ENCODE data around the gene CAMK2A. TPM values are rescaled to one million over a fixed set of nuclear protein-coding genes. Genes with fewer than 3 reads are reported as not detected.

CAMK2A gene
- total RNA-seq, 2 experiments from 2014 or later, result not detected

GRCh38 chr5:150333400-150333799 is 43.8 kb upstream of the CAMK2A start:
- intact Hi-C loops (cut with micrococcal nuclease), result no loop called here
- H3K4me3 Mint-ChIP-seq, result no peak overlapping the region
- no peak for ATAC-seq
- ChIA-PET POLR2A (interaction anchor here (1.2 kb wide), 1 partner anchor 9 kb away, joined by 3 read pairs; no protein-coding TSS in a partner anchor), CTCF (interaction anchor here (1.5 kb wide), 1 partner anchor 203 kb away, joined by 4 read pairs; no protein-coding TSS in a partner anchor)
- H3K27ac Mint-ChIP-seq, result no peak overlapping the region
- H3K27me3 Mint-ChIP-seq, result no peaks in the 10 kb centered on the region
- H3K36me3 Mint-ChIP-seq (ENCODE audit: low read depth), result no peaks in the 10 kb centered on the region
- TF ChIP-seq CTCF (IDR thresholded peaks at IDR 0.05), result no peak
- H3K4me1 Mint-ChIP-seq (ENCODE audit: low read depth), result no peaks in the 10 kb centered on the region
- H3K9me3 Mint-ChIP-seq, result no peaks in the 10 kb centered on the region
- no peak for DNase-seq

- no peak overlapping the region for H3K27ac Mint-ChIP-seq
- H3K9me3 Mint-ChIP-seq, result no peaks in the 10 kb centered on the region
- no peaks in the 10 kb centered on the region for H3K27me3 Mint-ChIP-seq
- ATAC-seq, result no peak
- no peak for TF ChIP-seq CTCF (IDR thresholded peaks at IDR 0.05)
- intact Hi-C loops (cut with micrococcal nuclease), result no loop called here
- POLR2A ChIA-PET, result no interaction called here
- DNase-seq, result no peak
- H3K36me3 Mint-ChIP-seq (ENCODE audit: low read depth), result no peaks in the 10 kb centered on the region
- H3K4me1 Mint-ChIP-seq (ENCODE audit: low read depth), result no peaks in the 10 kb centered on the region
- CTCF ChIA-PET, result no interaction called here
- no peak overlapping the region for H3K4me3 Mint-ChIP-seq
These were observed 40.6 kb upstream of the CAMK2A start for GRCh38 chr5:150329881-150330876.

- POLR2A ChIA-PET, result no interaction called here
- no peak for DNase-seq
- TF ChIP-seq CTCF (IDR thresholded peaks at IDR 0.05), result no peak
- ATAC-seq, result no peak
- CTCF ChIA-PET, result no interaction called here
- intact Hi-C loops (cut with micrococcal nuclease), result no loop called here
- Mint-ChIP-seq H3K36me3 (ENCODE audit: low read depth) (no peaks in the 10 kb centered on the region), H3K27ac (no peak overlapping the region), H3K27me3 (no peaks in the 10 kb centered on the region), H3K9me3 (no peaks in the 10 kb centered on the region), H3K4me1 (ENCODE audit: low read depth) (no peaks in the 10 kb centered on the region), H3K4me3 (no peak overlapping the region)
These were observed 39.5 kb upstream of the CAMK2A start for GRCh38 chr5:150329038-150329437.

GRCh38 chr5:150328515-150328914 is 38.9 kb upstream of the CAMK2A start:
- H3K9me3 Mint-ChIP-seq, result no peaks in the 10 kb centered on the region
- ATAC-seq (no peak), DNase-seq (no peak)
- ChIA-PET CTCF (interaction anchor here (1.5 kb wide), 1 partner anchor 22 kb away, joined by 7 read pairs; no protein-coding TSS in a partner anchor), POLR2A (no interaction called here)
- H3K36me3 Mint-ChIP-seq (ENCODE audit: low read depth), result no peaks in the 10 kb centered on the region
- H3K4me3 Mint-ChIP-seq, result no peak overlapping the region
- H3K27ac Mint-ChIP-seq, result no peak overlapping the region
- TF ChIP-seq CTCF (IDR thresholded peaks at IDR 0.05), result no peak
- H3K27me3 Mint-ChIP-seq, result no peaks in the 10 kb centered on the region
- intact Hi-C loops (cut with micrococcal nuclease), result no loop called here
- no peaks in the 10 kb centered on the region for H3K4me1 Mint-ChIP-seq (ENCODE audit: low read depth)

- no peak for ATAC-seq
- Mint-ChIP-seq H3K36me3 (ENCODE audit: low read depth) (no peaks in the 10 kb centered on the region), H3K4me1 (ENCODE audit: low read depth) (no peaks in the 10 kb centered on the region), H3K27me3 (no peaks in the 10 kb centered on the region), H3K9me3 (no peaks in the 10 kb centered on the region), H3K4me3 (no peak overlapping the region), H3K27ac (no peak overlapping the region)
- TF ChIP-seq CTCF (IDR thresholded peaks at IDR 0.05), result no peak
- CTCF ChIA-PET, result interaction anchor here (1.5 kb wide), 1 partner anchor 23 kb away, joined by 7 read pairs; no protein-coding TSS in a partner anchor
- POLR2A ChIA-PET, result no interaction called here
- intact Hi-C loops (cut with micrococcal nuclease), result no loop called here
- no peak for DNase-seq
These were observed 37.6 kb upstream of the CAMK2A start for GRCh38 chr5:150327139-150327538.
